IPS DF 6.9 (cell line): ENCODE measurements around the gene FBLN5.
A peak's percentile ranks its signal among the peaks of the same experiment; 100 is the strongest.
"Not testable (repeated sequence)": the region's sequence is repeated elsewhere in the genome, so short reads cannot be mapped to it uniquely, and the experiment has no call there.

Experiments
- DNase-seq: peaks from one replicate; pipeline ENCODE4 v3.0.0-alpha.2; 2013; ENCODE audit warnings: low read depth, low spot score
- H3K27ac ChIP-seq: one replicate; pipeline ENCODE4 v1.5.1; 2013; ENCODE audit warnings: low read length, control low read depth
- H3K27me3 ChIP-seq: 2 replicates; pipeline ENCODE4 v1.6.1; 2013; ENCODE audit warnings: mild to moderate bottlenecking, low read length; ENCODE audit not compliant: control insufficient read depth, insufficient read depth
- H3K36me3 ChIP-seq: 2 replicates; pipeline ENCODE4 v1.6.1; 2013; ENCODE audit warnings: low read length; ENCODE audit not compliant: control insufficient read depth, insufficient read depth
- H3K4me1 ChIP-seq: 2 replicates; pipeline ENCODE4 v1.6.1; 2013; ENCODE audit warnings: low read length; ENCODE audit not compliant: control insufficient read depth, insufficient read depth
- H3K4me3 ChIP-seq: 2 replicates; pipeline ENCODE4 v1.5.1; 2013; ENCODE audit warnings: mild to moderate bottlenecking, low read length
- H3K9me3 ChIP-seq: 2 replicates; pipeline ENCODE4 v1.6.1; 2013; ENCODE audit warnings: low read length, inconsistent platforms; ENCODE audit not compliant: control insufficient read depth, insufficient read depth
- WGBS: extraction: QIAGEN DNeasy Blood & Tissue Kit; methylation state at CpG from one replicate; pipeline ENCODE4 v1.1.7; 2013; ENCODE audit warnings: mixed read lengths, missing lambda C conversion rate; ENCODE audit not compliant: insufficient read length, insufficient coverage; 5-methylcytosine and 5-hydroxymethylcytosine counted together

The FBLN5 gene

DNA sequence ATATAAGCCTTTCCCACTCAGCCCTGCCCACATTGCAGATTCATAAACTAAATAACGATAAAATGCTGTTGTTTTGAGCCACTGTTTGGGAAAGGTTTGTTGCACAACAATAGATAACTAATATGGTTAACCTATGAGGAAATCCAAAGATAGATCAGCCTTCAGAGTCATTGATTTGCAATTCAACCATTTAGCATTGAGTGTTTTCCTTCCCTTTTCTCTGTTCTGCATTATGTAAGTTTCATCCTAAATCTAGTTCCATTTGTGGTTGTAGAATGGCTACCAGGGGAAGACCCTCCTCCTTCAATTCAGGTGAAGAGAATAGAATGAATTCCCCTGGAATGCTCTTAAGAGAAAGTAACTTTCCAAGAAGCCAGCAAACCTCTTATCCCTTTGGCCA, 99.8 kb downstream of the FBLN5 start:
- Histone ChIP-seq H3K36me3 (no peaks in the 10 kb centered on the region), H3K27me3 (0 out of 2 replicates have a peak, but pooled peaks cover 2% of the 10 kb centered on the region), H3K9me3 (no peaks in the 10 kb centered on the region), H3K4me3 (no peak overlapping the region), H3K4me1 (no peaks in the 10 kb centered on the region), H3K27ac (no peak overlapping the region)
- DNase-seq, result no peak
- no CpG with 5 or more reads among the region's 1 CpG for WGBS

DNA sequence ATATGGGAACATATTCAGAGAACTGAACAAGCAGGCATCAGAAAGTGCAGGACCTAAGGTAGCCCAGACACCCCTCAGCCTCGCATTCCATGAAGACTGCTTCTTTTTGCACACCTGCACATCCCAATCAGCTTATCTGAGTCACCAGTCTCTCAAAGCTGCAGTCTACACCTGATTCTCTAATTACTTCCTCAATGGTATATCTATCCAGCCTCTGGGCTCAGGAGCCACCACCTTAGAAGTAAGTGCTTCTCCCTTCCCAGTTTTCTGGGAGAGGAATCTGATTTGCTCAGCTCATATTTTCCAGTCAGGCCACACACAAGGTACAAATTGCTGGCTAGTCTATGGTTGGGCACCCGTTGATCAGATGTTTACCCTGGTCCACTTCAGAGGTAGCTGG, 101.8 kb downstream of the FBLN5 start:
- H3K27me3 ChIP-seq, result 0 out of 2 replicates have a peak, but pooled peaks cover 2% of the 10 kb centered on the region
- H3K4me3 ChIP-seq, result no peak overlapping the region
- H3K4me1 ChIP-seq, result no peaks in the 10 kb centered on the region
- DNase-seq, result no peak
- no CpG with 5 or more reads among the region's 2 CpGs for WGBS
- H3K9me3 ChIP-seq, result no peaks in the 10 kb centered on the region
- no peak overlapping the region for H3K27ac ChIP-seq
- no peaks in the 10 kb centered on the region for H3K36me3 ChIP-seq

- H3K27me3 ChIP-seq, DNase-seq, H3K36me3 ChIP-seq, H3K9me3 ChIP-seq, H3K4me1 ChIP-seq, H3K4me3 ChIP-seq, H3K27ac ChIP-seq: not testable (repeated sequence)
- WGBS, result no CpG with 5 or more reads among the region's 8 CpGs
These were observed 102.4 kb downstream of the FBLN5 start for GRCh38 chr14:91845056-91845455.

GRCh38 chr14:91844029-91844428, 103.5 kb downstream of the FBLN5 start:
- no peak for DNase-seq
- Histone ChIP-seq H3K9me3 (no peaks in the 10 kb centered on the region), H3K27me3 (0 out of 2 replicates have a peak, but pooled peaks cover 2% of the 10 kb centered on the region), H3K4me1 (no peaks in the 10 kb centered on the region), H3K4me3 (no peak overlapping the region), H3K27ac (no peak overlapping the region), H3K36me3 (no peaks in the 10 kb centered on the region)
- no CpG with 5 or more reads among the region's 4 CpGs for WGBS

DNA sequence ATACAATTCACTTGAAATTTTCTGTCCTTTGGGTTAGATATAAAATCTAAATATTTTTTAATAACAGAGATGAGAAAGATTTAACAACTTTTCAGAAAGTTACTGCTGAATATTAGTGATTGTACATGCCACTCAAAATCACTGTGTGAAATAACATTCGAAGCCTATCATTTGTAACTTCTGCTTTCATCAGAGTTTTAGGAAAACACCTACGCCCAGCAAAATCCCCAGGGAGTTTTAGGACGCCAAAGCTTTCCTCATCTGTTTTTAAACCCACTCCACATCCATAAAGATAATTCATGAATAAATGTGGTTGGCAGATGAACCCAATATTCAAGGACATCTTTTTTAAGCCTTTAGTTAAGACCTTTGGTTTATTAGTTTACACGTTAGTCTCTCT, 104.1 kb downstream of the FBLN5 start:
- no peaks in the 10 kb centered on the region for H3K9me3 ChIP-seq
- DNase-seq, result no peak
- no peak overlapping the region for H3K27ac ChIP-seq
- H3K36me3 ChIP-seq, result no peaks in the 10 kb centered on the region
- H3K27me3 ChIP-seq, result 0 out of 2 replicates have a peak, but pooled peaks cover 2% of the 10 kb centered on the region
- no peaks in the 10 kb centered on the region for H3K4me1 ChIP-seq
- no CpG with 5 or more reads among the region's 4 CpGs for WGBS
- H3K4me3 ChIP-seq, result no peak overlapping the region

GRCh38 chr14:91841065-91841464, 106.4 kb downstream of the FBLN5 start:
- DNase-seq, result no peak
- Histone ChIP-seq H3K27ac (no peak overlapping the region), H3K9me3 (no peaks in the 10 kb centered on the region), H3K27me3 (no peaks in the 10 kb centered on the region), H3K4me3 (no peak overlapping the region), H3K4me1 (no peaks in the 10 kb centered on the region), H3K36me3 (no peaks in the 10 kb centered on the region)

- no peak for DNase-seq
- no peaks in the 10 kb centered on the region for H3K27me3 ChIP-seq
- no CpG with 5 or more reads among the region's 1 CpG for WGBS
- no peak overlapping the region for H3K4me3 ChIP-seq
- no peaks in the 10 kb centered on the region for H3K4me1 ChIP-seq
- H3K27ac ChIP-seq, result no peak overlapping the region
- no peaks in the 10 kb centered on the region for H3K36me3 ChIP-seq
- H3K9me3 ChIP-seq, result no peaks in the 10 kb centered on the region
These were observed 107.7 kb downstream of the FBLN5 start for GRCh38 chr14:91839749-91840148.

DNA sequence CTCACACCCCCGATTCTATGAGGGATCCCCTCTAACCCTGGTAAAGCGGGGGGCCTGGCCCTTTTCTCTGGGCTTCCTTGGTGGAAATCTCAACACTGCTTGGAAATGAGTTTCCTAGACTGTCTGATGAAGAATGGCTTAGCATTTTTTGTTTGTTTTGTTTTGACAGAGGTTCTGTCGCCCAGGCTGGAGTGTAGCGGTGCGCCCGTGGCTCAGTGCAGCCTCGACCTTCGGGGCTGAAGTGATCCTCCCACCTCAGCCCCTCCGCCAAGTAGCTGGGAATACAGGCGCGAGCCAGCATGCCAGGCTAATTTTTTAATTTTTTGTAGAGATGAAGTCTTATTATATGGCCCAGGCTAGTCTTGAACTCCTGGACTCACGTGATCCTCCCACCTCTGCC, 110.4 kb downstream of the FBLN5 start:
- DNase-seq, result no peak
- no peaks in the 10 kb centered on the region for H3K36me3 ChIP-seq
- no peaks in the 10 kb centered on the region for H3K4me1 ChIP-seq
- H3K4me3 ChIP-seq, result no peak overlapping the region; the same call in 1 of the 2 replicates
- WGBS, result no CpG with 5 or more reads among the region's 12 CpGs
- H3K9me3 ChIP-seq, result no peaks in the 10 kb centered on the region
- H3K27ac ChIP-seq, result no peak overlapping the region
- no peaks in the 10 kb centered on the region for H3K27me3 ChIP-seq

DNA sequence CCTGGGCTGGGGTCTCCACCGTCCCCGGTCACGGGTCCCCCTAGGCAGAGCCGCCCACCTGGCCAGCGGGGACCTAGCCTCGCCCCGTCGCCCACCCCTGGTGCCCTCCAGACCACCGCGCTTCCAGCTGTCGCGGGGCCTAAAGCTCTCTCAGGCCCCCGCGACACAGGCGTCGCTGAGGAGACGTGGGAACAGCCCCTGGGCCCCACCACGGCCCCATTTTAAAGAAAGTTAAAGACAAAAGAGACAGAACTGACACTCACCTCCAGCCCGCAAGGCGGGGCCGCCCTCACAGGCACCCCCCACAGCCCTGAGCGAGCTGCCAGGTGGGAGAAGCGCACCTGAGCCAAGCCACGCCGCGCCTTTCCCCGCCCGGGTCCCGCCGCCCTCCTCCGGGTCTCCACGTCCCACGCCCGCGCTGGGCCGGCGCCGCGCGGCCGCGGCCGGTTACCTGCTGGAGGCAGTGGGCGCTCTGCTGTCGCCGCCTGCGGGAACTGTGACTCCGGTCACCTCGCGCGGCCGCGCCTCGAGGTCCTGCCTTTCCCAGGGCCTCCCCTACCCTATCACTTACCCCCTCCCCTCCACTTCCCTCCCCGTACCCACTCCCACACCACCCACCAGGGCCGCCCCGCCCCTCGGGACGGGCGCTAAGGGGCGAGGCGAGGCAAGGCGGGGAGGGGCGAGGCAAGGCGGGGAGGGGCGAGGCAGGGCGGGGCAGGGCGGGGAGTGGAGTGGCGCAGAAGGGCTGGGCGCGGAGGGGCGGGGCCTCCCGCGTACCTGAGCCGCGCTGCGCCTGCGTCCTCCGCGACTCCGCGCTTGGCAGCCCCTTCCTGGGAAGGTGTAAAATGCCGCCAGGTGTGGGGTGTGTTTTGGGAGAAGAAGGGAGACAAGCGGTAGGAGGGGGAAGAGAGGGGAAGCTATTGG, 111.3 kb downstream of the FBLN5 start:
- H3K9me3 ChIP-seq, result no peaks in the 10 kb centered on the region
- H3K4me3 ChIP-seq, result peak overlapping the region; percentile 95
- H3K4me1 ChIP-seq, result no peaks in the 10 kb centered on the region
- no peak overlapping the region for H3K27ac ChIP-seq
- WGBS, result no CpG with 5 or more reads among the region's 84 CpGs
- no peaks in the 10 kb centered on the region for H3K36me3 ChIP-seq
- no peaks in the 10 kb centered on the region for H3K27me3 ChIP-seq
- DNase-seq, result peak; percentile 73

DNA sequence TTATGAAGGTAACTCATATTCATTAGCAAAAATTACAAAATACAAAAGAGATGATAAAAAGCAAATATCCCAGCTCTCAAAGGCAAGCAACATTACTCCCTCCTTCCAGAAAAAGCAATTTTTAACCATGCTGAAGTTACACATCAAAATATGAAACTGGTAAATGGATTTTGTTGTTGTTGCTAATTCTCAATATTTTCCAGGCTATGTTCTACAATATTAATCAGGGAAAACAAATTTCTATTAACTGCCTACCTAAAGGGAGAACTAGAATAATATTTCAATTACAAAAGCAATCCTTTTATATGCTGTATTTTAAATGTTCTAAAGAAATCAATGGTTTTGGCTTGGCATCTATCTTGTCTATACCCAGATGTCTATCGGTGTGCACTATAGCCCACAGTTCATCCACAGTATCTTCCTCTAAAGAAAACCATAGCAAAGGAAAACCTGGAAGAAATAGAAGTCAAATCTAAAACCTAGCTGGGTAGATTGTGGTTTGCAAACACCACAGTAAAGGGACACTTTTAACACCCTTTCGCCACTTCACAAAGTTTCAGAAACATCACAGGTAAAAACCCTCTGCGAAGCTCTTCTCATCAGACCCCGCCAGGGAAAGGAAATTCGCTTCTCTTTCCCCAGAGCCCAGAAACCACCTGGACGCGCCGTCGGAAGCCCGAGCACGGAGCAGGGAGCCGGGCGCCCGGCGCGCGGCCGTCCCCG, 112.1 kb downstream of the FBLN5 start:
- no CpG with 5 or more reads among the region's 19 CpGs for WGBS
- DNase-seq, result no peak
- Histone ChIP-seq H3K27ac (no peak overlapping the region), H3K4me1 (no peaks in the 10 kb centered on the region), H3K4me3 (peak overlapping the region; percentile 95; the same call in 1 of the 2 replicates), H3K9me3 (no peaks in the 10 kb centered on the region), H3K27me3 (no peaks in the 10 kb centered on the region), H3K36me3 (no peaks in the 10 kb centered on the region)
